ENCODE measurements around the gene GIPR.
"Not testable (repeated sequence)": the region's sequence is repeated elsewhere in the genome, so short reads cannot be mapped to it uniquely, and the experiment has no call there.

The GIPR gene, protein sequence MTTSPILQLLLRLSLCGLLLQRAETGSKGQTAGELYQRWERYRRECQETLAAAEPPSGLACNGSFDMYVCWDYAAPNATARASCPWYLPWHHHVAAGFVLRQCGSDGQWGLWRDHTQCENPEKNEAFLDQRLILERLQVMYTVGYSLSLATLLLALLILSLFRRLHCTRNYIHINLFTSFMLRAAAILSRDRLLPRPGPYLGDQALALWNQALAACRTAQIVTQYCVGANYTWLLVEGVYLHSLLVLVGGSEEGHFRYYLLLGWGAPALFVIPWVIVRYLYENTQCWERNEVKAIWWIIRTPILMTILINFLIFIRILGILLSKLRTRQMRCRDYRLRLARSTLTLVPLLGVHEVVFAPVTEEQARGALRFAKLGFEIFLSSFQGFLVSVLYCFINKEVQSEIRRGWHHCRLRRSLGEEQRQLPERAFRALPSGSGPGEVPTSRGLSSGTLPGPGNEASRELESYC

DNA sequence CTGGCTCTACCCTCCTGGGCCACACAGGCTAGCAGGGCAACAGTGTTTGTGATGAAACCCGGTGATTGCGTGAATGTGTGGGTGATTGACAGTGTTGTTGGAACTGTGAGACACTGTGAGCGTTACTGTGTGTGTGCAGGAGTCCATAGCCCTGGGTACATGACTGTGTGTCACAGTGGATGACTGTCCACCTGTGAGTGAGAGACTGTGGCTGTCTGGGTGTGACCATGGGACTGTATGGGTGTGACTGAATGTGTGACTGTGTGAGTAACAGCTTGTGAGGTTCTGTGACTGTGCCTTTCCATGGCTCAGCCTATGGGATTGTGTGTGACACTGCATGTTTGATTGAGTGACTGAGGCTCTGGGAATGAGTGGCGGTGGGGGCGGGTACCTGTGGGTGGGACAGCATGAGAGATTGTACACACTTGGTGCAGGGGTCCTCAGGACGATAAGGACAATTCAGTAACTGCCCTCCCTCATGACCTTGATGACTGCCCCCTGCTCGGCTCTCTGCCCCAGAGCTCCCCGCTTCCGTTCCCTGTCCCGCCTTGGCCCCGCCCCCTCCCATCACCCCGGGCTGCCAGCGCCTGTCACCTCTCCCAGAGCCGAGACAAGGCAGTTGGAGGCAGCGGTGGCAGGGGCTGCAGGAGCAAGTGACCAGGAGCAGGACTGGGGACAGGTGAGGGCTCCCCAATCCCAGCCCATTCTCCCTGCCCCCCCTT, at the start of gene GIPR:
Gene GIPR (plus strand): TSS at position 602 of the 722 bp plus-strand sequence. CDS start 1,300 bp downstream, outside the sequence.
- no peak for DNase-seq

DNA sequence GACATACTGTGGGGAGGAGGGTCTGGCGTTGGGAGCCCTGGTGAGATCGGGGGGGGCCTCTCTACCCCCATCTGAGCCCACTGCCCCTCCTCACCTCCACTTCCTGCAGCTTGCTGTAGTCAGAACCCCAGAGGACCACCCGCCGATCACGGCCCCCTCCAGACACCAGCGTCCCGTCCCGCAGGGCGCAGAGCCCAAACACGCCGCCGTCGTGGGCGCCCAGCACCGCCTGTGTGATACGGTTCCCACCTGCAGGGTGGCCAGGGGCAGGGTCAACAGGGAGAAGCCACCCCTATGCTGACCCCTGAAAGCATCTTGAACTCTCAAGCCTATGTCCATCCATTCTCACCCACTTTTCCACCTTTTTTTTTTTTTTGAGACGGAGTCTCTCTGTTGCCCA, 46.6 kb upstream of the GIPR start:
- no peak for DNase-seq

DNA sequence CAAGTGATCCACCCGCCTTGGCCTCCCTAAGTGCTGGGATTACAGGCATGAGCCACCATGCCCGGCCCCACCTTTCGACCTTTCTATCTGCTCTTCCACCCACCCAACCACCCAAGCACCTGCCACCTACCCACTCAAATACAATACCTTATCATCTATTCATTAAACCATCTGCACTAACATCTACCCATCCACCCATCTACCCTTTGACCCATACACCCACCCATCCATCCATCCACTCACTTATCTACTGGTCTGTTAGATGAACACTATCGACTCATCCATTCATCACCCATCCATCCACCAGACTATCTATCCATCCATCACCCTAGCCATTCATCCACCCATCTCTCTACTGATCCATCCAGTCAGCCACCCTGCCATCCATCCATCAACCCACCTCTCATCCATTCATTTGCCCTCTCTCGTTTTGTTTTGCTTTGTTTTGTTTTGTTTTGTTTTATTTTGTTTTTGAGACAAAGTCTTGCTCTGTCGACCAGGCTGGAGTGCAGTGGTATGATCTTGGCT, 46.0 kb upstream of the GIPR start:
- DNase-seq: no peak

DNA sequence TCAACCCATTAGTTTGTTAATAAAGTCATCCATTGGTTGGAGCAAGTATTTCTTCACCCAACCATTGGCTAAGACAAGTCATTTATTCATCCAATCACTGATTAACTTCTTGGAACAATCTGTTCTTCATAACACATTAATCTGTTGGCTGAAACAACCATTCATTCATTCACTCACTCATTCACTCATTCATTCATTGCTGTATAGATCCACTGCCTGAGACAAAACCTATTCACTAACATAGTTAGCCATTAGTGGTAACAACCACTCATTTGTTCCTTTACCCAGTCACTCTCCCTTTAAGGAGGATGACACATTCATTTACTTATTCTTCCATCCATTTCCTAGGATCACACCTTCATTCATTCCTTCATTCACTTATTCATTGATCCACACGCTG, 44.0 kb upstream of the GIPR start:
- no peak for DNase-seq

DNA sequence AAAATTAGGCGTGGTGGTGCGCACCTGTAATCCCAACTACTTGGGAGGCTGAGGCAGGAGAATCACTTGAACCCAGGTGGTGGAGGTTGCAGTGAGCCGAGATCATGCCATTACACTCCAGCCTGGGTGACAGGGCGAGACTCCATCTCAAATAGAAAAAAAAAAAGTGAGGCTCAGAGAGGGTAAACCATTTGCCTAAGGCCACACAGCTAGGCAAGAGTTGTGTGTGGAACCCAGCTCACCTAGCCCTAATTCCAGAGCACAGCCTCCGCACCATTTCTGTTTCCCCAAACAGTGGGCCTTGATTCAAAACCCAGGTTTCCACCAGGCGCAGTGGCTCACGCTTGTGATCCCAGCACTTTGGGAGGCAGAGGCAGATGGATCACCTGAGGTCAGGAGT, 39.8 kb upstream of the GIPR start:
- DNase-seq: not testable (repeated sequence)

DNA sequence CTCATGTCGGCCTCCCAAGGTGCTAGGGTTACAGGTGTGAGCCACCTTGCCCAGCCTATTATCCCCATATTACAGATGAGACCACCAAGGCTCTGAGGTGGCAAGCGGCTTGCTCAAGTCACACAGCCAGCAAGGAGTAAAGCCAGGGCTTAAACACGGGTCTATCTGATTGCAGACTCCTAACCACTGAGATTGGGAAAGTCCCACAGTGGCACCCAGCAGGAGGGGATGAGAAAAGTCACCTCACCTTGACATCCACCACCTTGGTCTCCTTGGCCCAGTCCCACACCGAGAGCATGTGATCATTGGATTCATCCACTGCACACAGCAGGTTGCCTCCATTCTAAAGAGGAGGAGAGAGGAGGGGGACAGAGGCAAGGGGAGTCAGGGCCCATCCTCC, 38.3 kb upstream of the GIPR start:
- no peak for DNase-seq

DNA sequence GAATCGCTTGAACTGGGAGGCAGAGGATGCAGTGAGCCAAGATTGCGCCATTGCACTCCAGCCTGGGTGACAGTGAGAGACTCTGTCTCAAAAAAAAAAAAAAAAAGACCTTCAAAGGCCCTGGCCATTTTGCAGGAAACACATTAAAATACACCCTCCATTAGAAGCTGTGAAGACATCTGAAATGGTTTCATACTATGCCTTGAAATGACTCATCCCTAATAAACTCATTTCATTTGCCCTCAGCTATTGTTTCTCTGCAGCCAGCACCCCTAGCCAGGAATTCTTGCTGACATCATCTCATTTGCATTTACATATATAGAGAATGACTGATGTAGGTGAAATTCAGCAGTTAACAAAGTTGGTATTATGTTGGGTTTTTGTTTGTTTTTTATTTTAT, 37.6 kb upstream of the GIPR start:
- DNase-seq: no peak

DNA sequence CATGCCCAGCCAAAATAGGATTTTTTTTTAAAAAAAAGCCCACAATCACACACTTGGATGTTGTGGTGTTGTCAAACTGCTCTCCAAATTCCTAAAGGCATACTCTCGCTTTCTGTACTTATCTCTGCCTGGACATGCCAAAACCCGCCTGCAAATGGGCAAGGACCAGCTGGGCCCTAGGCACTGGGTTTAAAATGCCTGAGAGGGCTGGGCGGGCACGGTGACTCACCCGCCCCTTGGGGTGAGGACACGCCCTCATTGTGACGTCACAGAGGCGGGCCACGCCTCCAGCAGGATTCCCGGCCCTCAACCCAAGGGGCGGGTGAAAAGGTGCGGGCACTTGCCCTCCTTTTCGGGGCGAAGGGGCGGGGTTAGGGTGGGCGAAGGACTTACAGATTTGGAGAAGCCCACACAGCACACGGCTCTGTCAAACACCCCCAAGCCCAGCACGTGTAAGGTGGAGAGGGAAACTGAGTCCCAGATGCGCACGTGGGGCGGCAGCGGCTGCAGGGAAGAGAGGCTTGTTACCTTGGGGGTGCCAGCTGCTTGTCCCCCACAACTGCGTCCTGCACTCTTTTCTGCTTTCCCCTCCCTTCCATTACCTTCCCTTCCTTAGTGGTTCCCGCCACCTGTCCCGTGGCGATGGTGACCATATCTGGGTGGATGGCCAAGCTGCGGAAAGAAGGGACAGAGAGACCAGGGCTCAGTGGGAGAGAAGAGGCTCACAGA, 35.4 kb upstream of the GIPR start:
- DNase-seq: peak; percentile 88

DNA sequence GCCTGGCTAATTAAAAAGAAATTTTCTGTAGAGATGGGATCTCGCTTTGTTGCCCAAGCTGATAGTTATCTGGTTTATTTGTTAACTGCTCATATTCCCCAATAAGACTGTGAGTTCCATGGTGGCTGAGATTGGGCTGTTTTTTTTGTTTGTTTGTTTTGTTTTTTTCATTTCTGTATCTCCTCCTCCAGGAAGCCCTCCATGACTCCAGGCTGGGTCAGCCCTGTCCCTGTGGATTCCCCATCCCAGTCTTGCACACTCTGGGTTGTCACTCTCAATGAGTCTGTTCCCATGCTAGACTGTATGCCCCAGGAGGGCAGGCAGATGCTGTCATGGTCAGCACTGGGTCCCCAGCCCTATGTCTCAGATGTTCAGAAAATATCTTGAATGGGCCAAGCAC, 31.7 kb upstream of the GIPR start:
- no peak for DNase-seq

DNA sequence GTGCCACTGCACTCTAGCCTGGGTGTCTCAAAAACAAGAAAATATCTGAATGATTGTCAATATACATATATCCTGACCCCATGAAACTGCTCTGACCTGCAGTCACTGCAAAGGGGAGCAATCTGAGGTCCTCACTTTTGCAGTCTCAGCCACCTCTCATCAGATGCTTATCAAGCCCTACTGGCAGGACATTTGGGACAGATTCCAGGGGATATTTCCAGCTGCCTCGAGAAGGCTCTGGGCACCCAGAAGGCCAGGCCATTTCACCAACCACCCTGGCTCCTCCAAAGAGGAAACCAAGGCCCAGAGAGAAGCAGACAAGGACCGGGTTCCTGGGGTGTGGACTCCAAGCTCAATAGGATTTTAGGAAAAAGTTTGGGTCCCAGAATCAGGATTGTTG, 31.1 kb upstream of the GIPR start:
- DNase-seq: no peak

DNA sequence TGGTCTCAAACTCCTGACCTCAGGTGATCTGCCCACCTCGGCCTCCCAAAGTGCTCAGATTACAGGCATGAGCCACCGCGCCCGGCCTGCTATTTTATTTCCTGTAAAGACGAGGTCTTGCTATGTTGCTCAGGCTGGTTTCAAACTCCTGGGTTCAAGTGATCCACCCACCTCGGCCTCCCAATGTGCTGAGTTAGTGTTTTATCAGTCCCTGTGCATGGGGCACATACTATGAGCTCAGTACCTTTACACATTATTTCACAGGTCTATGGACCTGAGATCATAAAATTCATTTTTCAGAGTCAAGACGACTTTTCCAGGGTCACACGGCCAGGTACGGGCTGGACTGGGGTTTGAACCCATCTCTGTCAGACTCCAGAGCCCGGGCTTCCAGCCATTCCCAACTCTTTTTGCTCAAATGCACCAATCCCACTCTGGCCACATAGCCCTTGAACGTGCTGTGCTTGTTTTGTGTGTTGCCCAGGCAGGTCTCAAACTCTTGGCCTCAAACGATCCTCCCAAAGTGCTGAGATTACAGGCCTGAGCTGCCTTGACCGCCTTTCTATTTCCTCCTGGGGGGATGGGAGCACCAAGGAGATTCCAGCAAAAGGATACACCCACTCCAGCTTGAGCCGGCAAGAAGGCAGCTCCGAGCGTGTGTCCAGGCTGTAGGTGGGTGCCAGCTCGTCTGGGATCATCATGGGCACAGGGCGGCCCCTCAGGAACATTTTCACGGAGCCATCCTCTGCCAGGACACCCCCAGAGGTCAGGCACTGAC, 29.9 kb upstream of the GIPR start:
- no peak for DNase-seq

DNA sequence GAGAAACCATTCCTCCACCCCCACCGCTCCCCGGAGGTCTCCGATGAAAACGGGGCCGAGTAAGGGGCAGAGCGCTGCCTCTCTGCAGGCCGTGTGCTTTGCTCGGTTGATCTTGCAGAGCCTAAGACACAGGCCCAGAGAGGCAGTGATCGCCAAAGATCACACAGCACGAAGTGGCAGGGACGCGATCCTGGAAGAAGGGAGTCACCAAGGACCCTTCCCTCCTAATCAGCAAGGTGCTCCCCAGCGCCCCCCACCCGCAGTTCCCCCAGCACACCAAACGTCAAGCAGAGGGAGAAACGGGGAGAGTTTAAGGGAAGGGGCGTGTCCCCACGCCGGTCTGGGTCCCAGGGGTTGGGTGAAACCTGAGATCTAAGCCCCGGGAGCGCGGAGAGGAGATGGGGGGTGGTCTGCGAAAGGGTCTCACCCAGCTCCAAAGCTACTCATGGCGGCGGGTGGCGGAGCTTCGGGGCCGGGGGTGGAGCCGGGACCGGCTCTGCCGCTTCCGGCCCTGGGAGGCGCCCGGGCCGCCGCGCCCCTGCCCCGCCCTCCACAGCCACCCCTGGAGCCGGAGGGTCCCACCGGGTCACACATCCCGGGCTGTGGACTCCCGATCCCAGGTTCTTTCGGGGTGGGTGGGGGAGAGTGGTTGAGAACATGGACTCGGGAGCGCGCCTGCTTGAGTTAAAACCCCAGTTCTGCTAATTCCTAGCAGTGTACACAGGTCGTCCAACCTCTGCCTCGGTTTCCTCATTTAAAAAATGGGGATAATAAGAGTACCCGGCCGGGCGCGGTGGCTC, 28.9 kb upstream of the GIPR start, which contains the start of gene EML2:
Gene EML2 (minus strand): TSS at position 468 of the 800 bp plus-strand sequence. CDS start 21 bp downstream, at position 447.
- no peak for DNase-seq

DNA sequence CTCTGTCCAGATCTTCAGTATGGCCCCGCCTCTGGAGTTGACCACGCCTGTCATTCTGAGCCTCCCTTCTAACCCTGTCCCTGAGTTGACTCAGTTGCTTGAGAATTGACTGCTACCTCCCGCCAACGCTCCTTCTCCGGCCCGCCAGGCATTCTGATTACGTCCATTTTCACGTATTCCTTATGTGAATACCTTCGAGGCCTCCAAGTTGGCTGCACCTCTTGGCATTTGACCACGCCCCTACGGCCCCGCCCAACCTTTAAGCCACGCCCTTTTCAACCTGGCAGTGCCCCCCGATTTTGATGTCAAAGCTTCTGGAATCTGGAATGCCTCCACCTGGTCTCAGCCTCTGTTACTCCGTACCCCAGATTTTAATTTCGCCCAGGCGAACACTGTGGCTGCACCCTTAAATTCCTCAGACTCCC, 27.2 kb upstream of the GIPR start:
- DNase-seq: no peak

DNA sequence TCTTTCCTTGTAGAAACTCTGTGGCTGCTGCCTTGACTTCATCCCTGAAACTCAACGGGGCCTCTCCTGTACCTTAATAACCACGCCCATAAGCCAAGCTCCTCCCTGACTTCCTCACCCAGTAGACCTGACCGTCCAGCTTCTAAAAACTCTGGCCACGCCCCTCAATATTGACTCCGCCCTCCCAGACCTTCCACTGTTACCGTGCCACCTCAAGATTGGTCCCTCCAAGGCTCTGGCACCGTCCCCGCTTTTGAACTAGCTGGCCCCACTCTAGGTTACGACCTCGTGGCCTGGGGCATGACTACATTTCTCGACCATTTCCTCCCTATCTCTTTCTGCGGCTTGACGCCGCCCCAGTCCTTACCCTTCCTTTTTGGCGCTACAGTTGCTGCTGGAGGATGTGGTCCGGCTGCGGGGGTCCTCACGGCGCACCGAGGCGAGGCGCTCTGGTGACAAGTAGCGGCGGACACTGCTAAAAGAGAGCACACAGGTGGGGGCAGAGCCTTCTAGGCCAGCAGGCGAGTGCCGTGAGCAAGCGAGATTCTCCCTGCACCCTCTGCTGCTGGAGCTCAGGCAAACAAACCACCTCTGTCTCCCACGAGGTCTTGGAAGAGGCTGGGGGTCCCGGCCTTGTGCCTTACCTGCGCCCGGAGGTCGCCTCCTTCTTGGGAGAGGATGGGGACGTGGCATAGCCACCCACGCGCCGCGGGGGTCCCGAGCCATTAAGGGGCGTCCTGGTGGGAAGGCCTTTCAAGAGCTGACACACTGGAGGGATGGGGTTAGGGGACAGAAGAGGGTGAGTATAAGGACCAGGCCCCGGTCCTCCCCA, 26.5 kb upstream of the GIPR start:
- peak; percentile 53 for DNase-seq

DNA sequence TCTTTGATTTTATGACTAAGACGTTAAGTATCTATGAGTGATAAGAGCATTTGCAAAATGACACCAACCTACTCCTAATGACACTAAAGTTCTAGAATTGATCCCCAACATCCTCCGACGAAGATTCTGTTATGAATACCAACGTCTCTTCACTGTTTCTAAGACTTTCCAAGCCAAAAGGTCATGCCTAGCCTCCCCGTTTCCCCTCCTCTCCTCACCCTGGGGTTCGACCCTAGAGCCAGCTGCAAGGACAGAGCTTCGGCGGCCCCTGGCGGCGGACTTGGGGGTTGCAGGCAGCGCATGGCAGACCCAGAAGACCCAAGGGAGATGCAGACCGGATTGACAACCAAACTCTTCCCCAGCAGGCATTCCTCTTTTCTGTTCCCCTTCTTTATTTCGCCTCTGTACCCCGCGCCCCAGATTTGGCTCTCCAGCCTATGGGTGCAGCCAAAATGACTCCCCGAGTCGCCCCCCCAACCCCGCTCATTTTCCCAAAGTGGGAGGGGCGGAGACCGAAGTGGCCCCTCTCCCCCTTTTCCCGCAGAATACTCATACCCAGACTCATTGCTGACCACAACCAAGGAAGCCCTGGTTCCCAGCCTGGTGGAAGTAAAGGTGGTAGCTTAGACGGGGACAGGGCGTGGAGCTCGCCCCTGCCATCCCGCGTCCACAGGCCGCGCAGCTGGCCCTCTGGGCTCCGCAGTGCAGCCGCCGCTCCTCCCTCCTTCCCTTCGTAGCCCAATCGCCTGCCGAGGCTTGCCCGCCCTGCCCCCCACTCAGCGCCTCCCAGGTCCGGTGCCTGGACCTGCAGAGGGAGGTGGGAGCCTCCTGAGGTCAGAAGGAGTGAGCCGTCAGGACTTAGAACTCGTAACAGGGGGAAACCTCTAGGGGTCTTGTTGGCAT, 24.7 kb upstream of the GIPR start:
- DNase-seq: peak; percentile 62

DNA sequence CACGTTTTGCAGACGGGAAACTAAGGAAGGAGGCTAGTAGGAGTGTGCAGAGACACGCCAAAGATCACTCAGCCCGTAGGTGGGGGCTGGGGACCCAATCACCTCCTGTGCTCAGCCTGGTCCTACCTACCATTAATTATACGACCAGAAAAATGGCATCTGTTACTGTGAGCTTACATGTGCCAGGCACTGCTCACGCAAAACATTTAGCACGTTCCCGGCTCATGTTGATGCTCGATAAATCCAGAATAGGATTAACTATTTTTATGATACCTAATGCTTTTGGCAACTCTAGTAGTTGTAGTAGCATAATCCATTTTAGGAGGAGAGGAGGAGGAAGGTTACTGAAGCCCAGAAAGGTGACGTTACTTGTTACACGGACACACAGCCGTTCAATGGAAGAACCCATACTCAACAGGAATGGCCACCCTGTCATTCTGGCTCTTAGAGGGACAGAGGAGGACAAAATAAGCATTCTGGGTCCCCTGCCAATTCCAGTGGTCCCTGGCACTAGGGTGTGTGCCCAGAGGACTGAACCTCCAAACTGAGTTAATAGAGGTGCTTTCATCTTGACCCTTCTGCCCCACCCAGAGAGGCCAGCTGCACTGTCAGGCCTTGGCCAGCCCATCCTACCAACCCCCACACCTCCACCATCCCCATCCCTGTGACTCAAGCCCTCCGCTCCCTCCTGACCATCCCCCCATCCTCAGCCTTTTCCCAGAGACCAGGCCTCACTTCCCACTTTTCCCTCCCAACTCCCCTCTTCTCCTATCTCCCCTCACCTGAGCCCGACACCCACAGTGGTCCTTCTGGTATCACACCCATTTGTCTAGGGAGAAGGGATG, 23.9 kb upstream of the GIPR start:
- DNase-seq: peak; percentile 50

DNA sequence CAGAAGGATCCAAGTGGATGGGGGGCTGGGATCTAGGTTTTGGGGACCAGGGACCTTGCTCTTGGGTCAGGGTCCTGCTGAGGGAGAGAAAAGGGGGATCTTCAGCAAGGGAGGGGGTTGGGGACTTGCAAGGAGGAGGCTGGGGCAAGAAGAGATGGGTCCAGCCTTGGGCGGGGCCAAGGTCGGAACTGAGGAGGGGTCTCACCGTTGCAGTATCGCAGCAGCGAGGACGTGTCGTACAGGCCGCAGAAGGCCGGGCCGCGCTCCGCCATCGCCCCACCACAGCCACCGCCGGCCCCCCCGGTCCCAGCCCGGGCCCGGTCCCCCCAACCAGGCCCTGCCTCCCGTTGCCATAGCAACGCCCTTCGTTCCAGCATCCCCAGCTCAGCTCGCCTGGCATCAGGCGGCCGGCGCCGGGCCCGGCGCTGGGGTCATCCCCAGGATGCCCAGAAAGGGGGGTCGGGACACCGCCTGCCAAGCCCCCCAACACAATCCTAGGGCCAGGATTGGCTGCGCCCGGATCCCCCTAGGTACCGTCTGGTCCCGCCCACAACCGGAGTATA, 22.9 kb upstream of the GIPR start:
- no peak for DNase-seq
